ENCODE data around the gene RAD51B. TPM values are rescaled to one million over a fixed set of nuclear protein-coding genes. Genes with fewer than 3 reads are reported as not detected.
"Not testable (repeated sequence)": the region's sequence is repeated elsewhere in the genome, so short reads cannot be mapped to it uniquely, and the experiment has no call there.

RAD51B gene
- total RNA-seq, 1 experiment from 2014 or later, result 10.8 TPM

DNA sequence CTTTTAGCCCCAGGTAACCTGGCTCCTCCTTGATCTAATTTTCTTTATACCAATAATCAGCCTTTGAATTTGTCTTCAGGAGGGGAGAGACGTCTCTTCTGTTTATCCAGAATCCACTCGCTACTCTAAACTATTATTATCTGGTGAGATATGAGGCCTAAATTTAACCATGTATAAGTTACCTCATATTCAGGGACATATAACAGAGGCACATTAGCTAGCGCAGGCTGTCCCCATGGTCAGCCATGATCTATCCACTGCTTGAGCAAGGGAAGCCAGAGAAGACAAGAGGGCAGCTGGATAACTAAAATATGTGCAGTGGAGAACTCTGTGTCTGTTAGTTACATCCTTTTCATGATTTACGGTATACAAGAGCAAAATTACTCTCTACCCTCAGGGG is 481.0 kb downstream of the RAD51B start:
- DNase-seq (no peak), ATAC-seq (no peak)
- Histone ChIP-seq H3K9me2 (replicated peaks; ENCODE audit: low read length) (0 out of 2 replicates have a peak, but pooled peaks cover 4% of the 10 kb centered on the region), H3K27me3 (ENCODE audit: low read length) (no peaks in the 10 kb centered on the region), H3K9ac (ENCODE audit: low read length) (no peak overlapping the region), H3K79me2 (ENCODE audit: low read length) (no peaks in the 10 kb centered on the region), H3K27ac (ENCODE audit: low read length) (no peak overlapping the region), H4K20me1 (ENCODE audit: low read length) (no peaks in the 10 kb centered on the region), H3K4me1 (ENCODE audit: insufficient read depth, low read length) (no peaks in the 10 kb centered on the region), H3K36me3 (ENCODE audit: low read depth, low read length) (no peaks in the 10 kb centered on the region), H3K9me3 (ENCODE audit: low read length) (peaks cover 4% of the 10 kb centered on the region; the same call in 1 of the 2 replicates), H3K4me2 (ENCODE audit: low read length) (no peak overlapping the region), H2AFZ (ENCODE audit: low read length) (no peak overlapping the region), H3F3A (ENCODE audit: low read length, unreplicated experiment) (no peaks in the 10 kb centered on the region), H3K4me3 (ENCODE audit: low read length) (no peak overlapping the region)
- intact Hi-C loops (cut with micrococcal nuclease), result no loop called here
- TF ChIP-seq EZH2phosphoT487 (IDR thresholded peaks at IDR 0.05; ENCODE audit: borderline replicate concordance, low read length) (no peak), EZH2 (IDR thresholded peaks at IDR 0.05; ENCODE audit: low read length, unreplicated experiment) (no peak)
- TF ChIP-seq, protein P1, sequence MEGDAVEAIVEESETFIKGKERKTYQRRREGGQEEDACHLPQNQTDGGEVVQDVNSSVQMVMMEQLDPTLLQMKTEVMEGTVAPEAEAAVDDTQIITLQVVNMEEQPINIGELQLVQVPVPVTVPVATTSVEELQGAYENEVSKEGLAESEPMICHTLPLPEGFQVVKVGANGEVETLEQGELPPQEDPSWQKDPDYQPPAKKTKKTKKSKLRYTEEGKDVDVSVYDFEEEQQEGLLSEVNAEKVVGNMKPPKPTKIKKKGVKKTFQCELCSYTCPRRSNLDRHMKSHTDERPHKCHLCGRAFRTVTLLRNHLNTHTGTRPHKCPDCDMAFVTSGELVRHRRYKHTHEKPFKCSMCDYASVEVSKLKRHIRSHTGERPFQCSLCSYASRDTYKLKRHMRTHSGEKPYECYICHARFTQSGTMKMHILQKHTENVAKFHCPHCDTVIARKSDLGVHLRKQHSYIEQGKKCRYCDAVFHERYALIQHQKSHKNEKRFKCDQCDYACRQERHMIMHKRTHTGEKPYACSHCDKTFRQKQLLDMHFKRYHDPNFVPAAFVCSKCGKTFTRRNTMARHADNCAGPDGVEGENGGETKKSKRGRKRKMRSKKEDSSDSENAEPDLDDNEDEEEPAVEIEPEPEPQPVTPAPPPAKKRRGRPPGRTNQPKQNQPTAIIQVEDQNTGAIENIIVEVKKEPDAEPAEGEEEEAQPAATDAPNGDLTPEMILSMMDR (conservative IDR thresholded peaks at IDR 0.05; ENCODE audit: low read depth, low read length), result no peak
- BruUV-seq (replicated peaks), result no TSS peak
- ChIA-PET CTCF (no interaction called here), POLR2A (ENCODE audit: unreplicated experiment) (interaction anchor here (0.7 kb wide), 1 partner anchor 32 kb away, joined by 13 read pairs; no protein-coding TSS in a partner anchor)

DNA sequence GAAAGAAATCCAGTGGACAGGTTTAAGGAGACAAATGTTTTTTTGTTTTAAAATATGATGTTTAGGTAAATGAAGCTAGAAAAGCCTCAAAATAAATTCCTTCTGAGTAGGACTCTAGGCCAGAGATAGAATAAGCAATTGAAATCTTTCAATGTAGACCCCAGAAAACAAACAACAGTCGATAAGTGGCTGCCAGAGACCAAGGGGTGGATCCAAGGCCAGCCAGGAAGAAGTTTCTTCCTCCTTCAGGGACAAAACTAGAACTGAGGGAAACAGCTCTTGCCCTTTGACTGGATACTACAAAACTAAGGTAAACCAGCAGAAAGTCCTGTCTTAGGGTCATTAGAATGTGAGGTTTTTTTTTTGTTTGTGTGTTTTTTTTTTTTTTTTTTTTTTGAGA is 481.6 kb downstream of the RAD51B start:
- no peak for DNase-seq

DNA sequence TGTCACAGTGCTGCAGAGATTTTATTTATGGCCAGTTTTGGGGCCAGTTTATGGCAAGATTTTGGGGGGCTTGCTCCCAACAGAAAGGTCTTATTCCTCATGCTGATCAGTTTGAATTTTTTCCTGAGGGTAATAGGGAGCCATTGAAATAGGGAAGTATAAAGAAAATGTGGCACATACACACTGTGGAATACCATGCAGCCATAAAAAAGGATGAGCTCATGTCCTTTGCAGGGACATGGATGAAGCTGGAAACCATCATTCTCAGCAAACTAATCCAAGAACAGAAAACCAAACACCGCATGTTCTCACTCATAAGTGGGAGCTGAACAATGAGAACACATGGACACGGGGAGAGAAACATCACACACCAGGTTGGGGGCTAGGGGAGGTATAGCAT is 483.4 kb downstream of the RAD51B start:
- H3K79me2 ChIP-seq (ENCODE audit: low read length); H3K9me3 ChIP-seq (ENCODE audit: low read length); H3K9ac ChIP-seq (ENCODE audit: low read length); intact Hi-C loops (cut with micrococcal nuclease); H3K27ac ChIP-seq (ENCODE audit: low read length); H2AFZ ChIP-seq (ENCODE audit: low read length); H3K9me2 ChIP-seq (replicated peaks; ENCODE audit: low read length); H3K27me3 ChIP-seq (ENCODE audit: low read length); DNase-seq; ATAC-seq; POLR2A ChIA-PET (ENCODE audit: unreplicated experiment); H3K36me3 ChIP-seq (ENCODE audit: low read depth, low read length); CTCF ChIA-PET; H3K4me3 ChIP-seq (ENCODE audit: low read length); H4K20me1 ChIP-seq (ENCODE audit: low read length); H3F3A ChIP-seq (ENCODE audit: low read length, unreplicated experiment); BruUV-seq (replicated peaks); H3K4me2 ChIP-seq (ENCODE audit: low read length): not testable (repeated sequence)
- peaks cover 19% of the 10 kb centered on the region for H3K4me1 ChIP-seq (ENCODE audit: insufficient read depth, low read length)

More for the DNA sequence above, 481.6 kb downstream of the RAD51B start:
- H3K36me3 ChIP-seq (ENCODE audit: low read depth, low read length), result no peaks in the 10 kb centered on the region
- no peak overlapping the region for H3K4me2 ChIP-seq (ENCODE audit: low read length)
- H3K27me3 ChIP-seq (ENCODE audit: low read length), result no peaks in the 10 kb centered on the region
- ChIA-PET CTCF (interaction anchor here (0.8 kb wide), 1 partner anchor 543 kb away, joined by 5 read pairs; no protein-coding TSS in a partner anchor), POLR2A (ENCODE audit: unreplicated experiment) (interaction anchor here (0.7 kb wide), 1 partner anchor 33 kb away, joined by 13 read pairs; no protein-coding TSS in a partner anchor)
- no peaks in the 10 kb centered on the region for H3K79me2 ChIP-seq (ENCODE audit: low read length)
- no peak overlapping the region for H3K27ac ChIP-seq (ENCODE audit: low read length)
- H3K4me3 ChIP-seq (ENCODE audit: low read length), result no peak overlapping the region
- ATAC-seq, result no peak
- peaks cover 4% of the 10 kb centered on the region; the same call in 1 of the 2 replicates for H3K9me3 ChIP-seq (ENCODE audit: low read length)
- no TSS peak for BruUV-seq (replicated peaks)
- no peak overlapping the region for H2AFZ ChIP-seq (ENCODE audit: low read length)
- no peak overlapping the region for H3K9ac ChIP-seq (ENCODE audit: low read length)
- H3F3A ChIP-seq (ENCODE audit: low read length, unreplicated experiment), result peaks cover 2% of the 10 kb centered on the region
- no peaks in the 10 kb centered on the region for H4K20me1 ChIP-seq (ENCODE audit: low read length)
- TF ChIP-seq EZH2 (IDR thresholded peaks at IDR 0.05; ENCODE audit: low read length, unreplicated experiment), result no peak
- TF ChIP-seq, protein P1 (conservative IDR thresholded peaks at IDR 0.05; ENCODE audit: low read depth, low read length), result no peak
- TF ChIP-seq EZH2phosphoT487 (IDR thresholded peaks at IDR 0.05; ENCODE audit: borderline replicate concordance, low read length), result no peak
- H3K9me2 ChIP-seq (replicated peaks; ENCODE audit: low read length), result 0 out of 2 replicates have a peak, but pooled peaks cover 4% of the 10 kb centered on the region
- peaks cover 2% of the 10 kb centered on the region for H3K4me1 ChIP-seq (ENCODE audit: insufficient read depth, low read length)
- intact Hi-C loops (cut with micrococcal nuclease), result no loop called here

Measured in PC-3 (cell line).